DMS79 treated with DMSO at 0.1 percent for 48 hours (cell line): ENCODE results near the gene PCIF1.
"Not testable (repeated sequence)": the region's sequence is repeated elsewhere in the genome, so short reads cannot be mapped to it uniquely, and the experiment has no call there.

ENCODE experiments used
- DNase-seq: peaks from one replicate; lab custom pipeline; 2025; lab: John Stamatoyannopoulos, UW

PCIF1 gene

DNA sequence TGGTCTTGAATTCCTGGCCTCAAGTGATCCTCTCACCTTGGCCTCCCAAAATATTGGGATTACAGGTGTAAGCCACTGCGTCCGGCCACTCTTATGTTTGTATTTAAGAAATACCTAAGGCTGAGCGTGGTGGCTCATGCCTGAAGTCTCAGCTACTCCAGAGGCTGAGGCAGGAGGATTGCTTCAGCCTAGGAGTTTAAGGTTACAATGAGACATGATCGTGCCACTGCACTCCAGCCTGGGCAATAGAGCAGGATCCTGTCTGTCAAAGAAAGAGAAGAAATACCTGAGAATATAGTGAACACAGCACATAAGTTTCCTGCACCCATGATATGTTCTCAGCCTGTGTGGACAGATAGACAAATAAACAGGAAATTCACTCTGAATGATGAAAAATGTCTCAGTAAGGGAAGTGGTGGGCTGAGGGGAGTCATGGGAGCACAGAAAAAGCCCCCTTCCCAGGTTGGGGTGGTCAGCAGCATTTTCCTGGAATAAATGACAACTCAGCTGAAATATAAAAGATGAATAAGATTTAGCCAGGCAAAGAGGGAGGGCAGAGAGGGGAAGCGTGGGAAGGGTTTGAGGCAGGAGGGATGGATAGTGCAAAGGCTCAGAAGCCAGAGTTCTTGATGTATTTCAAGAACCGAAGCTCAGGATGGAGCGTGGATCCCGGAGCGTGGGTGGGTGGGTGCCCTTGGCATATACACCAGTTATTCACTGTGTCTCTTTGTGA, 60.4 kb downstream of the PCIF1 start:
- DNase-seq = no peak

DNA sequence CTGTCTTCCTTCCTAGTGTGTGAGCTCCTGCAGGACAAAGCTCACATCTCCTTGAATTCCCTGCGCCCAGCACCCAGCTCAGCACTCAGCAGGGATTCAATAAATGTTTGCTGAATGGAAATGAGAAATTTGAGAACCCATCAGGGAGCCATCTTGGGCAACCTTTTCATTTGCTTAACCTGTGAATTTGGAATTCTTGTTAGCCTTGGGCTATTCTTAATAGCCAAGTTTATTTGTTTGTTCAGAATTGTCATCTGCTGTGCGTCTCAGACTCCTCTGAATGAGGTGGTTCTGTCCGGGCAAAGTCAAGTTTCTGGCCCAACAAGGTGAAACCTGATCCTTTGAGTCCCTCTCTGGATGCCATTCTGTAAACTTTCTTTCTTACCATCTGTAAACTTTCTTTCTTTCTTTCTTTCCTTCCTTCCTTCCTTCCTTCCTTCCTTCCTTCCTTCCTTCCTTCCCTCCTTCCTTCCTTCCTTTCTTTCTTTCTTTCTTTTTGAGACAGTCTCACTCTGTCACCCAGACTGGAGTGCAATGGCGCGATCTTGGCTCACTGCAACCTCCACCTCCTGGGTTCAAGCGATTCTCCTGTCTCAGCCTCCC, 61.1 kb downstream of the PCIF1 start:
- DNase-seq = not testable (repeated sequence)

DNA sequence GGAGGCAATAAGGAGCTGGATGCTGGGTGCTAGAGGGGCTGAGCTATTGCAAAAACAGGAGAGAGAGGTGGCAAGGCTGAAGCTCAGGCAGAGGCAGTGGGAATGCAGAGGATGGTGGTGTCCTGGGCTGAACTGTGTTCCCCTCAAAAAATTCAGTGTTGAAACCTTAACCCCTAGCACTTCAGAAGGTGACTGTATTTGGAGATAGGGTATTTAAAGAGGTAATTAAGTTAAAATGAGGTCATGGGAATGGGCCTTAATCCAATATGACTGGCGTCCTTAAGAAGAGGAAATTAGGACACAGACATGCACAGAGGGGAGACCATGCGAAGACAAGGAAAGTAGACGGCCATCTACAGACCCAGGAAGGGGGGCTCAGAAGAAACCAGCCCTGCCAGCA, 62.7 kb downstream of the PCIF1 start:
- DNase-seq = no peak
